ENCODE results near the gene RSAD2. TPM values are rescaled to one million over a fixed set of nuclear protein-coding genes. Genes with fewer than 3 reads are reported as not detected.

Gene RSAD2
- total RNA-seq, 1 donor from 2014 or later, result 4.6 TPM

DNA sequence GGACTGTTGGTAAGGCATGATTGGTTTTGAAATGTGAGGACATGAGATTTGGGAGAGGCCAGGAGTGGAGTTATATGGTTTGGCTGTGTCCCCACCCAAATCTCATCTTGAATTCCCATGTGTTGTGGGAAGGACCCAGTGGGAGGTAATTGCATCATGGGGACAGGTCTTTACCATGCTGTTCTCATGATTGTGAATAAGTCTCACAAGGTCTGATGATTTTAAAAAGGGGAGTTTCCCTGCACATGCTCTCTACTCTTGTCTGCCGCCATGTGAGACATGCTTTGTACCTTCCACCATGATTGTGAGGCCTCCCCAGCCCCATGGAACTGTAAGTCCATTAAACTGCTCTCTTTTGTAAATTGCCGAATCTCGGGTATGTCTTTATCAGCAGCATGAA, 17.3 kb upstream of the RSAD2 start:
- no peak for DNase-seq (ENCODE audit: low spot score)
- intact Hi-C loops (cut with DNase I), result no loop called here

- DNase-seq (ENCODE audit: low spot score), result no peak
- intact Hi-C loops (cut with DNase I), result no loop called here
Measured at GRCh38 chr2:6863792-6864191, 13.8 kb upstream of the RSAD2 start.

- intact Hi-C loops (cut with DNase I), result no loop called here
- DNase-seq (ENCODE audit: low spot score), result no peak
Measured at GRCh38 chr2:6864231-6864754, 13.3 kb upstream of the RSAD2 start.

- DNase-seq (ENCODE audit: low spot score), result no peak
- intact Hi-C loops (cut with DNase I), result no loop called here
Measured at GRCh38 chr2:6864923-6865345, 12.6 kb upstream of the RSAD2 start.

DNA sequence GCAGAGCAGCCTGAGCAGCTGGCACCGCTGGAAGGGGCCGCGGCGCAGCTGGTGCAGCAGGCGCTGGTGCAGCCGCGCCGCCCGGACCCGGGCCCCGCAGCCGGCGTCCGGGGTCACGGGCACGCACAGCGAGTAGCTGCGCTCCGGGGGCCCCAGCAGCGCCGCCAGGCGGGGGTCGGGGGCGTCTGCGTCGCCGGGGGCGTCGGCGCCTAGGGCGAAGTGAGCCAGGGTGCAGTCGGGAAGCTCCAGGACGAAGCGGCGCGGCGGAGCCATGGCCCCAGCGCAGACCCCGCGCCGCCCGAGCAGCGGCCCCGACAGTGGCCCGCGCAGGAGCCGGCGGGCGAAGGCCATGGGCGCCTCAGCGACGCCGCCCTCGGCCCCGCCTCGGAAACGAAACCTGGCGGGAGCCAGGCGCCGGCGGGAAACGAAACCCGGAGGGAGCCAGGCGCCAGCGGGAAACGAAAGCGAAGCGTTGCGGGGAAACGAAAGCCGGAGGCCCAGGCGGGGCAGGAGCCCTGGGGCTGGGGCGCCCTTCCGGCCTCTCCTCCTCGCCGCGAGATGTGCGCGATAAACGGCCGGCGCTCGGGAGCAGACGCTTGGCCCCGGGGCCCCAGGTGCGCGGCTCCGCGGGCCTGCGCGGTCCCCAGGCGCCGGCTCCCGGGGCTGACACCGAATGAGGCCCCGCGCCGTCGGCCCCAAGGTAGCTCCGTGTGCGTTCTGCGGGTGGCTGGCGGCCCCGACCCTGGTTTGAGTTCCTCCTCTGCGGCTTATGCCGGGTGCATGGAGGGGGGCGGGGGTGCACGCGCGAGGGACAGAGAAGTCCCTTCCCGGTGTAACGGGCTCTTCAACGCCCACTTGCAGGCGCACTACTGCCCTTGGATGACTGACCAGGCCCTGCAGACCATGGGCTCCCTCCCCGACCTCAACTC, 12.0 kb upstream of the RSAD2 start, which contains the start of gene CMPK2:
TSS of gene CMPK2 (minus strand) at position 562 of the 929 bp plus-strand sequence. CDS start at position 351, 211 bp downstream.
- intact Hi-C loops (cut with DNase I), result no loop called here
- peak; percentile 91 for DNase-seq (ENCODE audit: low spot score)

GRCh38 chr2:6866275-6866671, 11.3 kb upstream of the RSAD2 start:
- no peak for DNase-seq (ENCODE audit: low spot score)
- intact Hi-C loops (cut with DNase I), result no loop called here

DNA sequence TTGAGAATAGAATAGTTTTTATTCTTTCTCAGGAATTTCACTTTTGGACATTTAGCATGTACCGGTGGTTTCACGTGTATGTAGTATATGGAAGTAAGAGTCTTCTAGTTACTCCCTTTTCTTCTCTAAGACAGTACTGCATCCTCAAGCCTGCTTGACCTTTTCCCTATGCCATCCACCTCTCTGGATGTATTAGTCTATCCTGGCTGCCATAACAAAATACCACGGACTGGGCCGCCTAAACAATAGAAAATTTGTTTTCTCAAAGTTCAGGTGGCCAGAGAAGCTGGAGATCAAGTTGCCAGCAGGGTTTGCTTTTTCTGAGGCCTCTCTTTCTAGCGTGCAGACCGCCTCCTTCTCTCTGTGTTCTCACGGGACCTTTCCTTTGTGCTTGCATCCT, 10.6 kb upstream of the RSAD2 start:
- intact Hi-C loops (cut with DNase I), result no loop called here
- no peak for DNase-seq (ENCODE audit: low spot score)

DNA sequence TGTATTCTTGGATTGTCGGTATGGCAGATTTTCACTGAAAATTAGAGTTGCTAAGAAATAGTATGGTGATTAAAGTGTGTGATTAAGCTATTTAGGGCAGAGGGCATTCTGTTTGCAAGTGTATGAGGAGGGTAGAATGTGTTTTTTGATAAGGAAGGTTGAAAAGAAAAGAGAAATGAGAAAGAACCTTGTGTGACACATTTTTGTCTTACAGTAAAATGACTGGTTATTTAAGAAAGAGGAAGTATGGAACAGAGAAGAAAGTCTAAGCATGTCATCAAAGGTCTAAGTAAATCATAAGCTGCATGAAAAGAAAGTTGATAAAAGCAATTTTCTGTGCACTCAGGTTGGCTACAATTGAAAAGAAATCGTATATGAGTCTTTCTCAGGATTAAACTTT, 5.2 kb upstream of the RSAD2 start:
- no peak for DNase-seq (ENCODE audit: low spot score)
- intact Hi-C loops (cut with DNase I), result no loop called here

DNA sequence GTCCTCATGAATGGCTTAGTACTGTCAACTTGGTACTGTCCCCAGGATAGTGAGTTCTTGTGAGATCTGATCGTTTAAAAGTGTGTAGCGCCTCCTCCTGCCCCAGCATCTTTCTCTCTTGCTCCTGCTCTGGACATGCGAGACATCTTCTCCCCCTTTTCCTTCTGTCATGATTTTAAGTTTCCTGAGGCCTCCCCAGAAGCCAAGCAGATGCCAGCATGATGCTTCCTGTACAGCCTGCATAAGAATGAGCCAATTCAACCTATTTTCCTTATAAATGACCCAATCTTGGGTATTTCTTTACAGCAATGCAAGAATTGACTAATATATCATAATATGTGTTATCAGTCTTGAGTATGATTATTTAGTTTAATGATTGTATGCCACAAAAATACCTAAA, 3.5 kb upstream of the RSAD2 start:
- intact Hi-C loops (cut with DNase I), result no loop called here
- DNase-seq (ENCODE audit: low spot score), result no peak

DNA sequence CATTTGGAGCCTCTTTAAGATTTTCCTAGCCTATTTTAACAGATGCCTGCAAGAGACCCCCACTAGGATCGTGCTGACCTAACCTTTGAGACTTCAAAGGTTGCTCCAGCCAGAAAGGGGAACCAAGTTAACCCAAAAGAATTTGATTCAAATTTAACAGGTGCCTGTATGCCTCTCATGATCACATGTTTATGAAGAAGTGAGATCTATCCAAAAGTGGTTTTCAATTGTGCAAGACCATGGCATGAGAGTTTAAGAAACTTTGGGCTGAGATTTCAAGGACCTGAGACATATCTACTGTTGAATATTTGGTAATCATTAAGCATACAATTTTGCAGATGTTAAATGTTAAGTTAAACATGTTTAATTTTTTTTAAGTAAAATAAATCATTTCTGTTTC, 1.3 kb upstream of the RSAD2 start:
- intact Hi-C loops (cut with DNase I), result no loop called here
- DNase-seq (ENCODE audit: low spot score), result no peak

DNA sequence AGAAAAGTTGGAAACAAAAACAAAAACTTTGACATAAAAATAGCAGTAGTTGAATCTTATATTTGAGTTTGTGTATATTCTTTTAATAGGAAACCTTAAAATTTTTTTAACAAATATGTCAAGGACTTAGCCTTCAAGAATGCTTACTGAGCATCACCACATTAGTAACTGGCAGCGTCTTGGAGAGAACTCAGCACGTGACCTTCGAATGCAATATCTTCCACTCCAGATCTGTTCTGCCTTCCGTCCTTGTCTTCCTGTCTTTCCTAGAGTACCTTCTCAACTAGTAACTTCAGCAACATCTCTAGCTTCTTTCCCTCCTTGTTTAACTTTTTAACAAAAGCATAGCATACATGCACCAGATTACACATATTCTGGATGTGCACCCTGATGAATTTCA, 972 bp downstream of the RSAD2 start:
- intact Hi-C loops (cut with DNase I), result no loop called here
- DNase-seq (ENCODE audit: low spot score), result no peak

DNA sequence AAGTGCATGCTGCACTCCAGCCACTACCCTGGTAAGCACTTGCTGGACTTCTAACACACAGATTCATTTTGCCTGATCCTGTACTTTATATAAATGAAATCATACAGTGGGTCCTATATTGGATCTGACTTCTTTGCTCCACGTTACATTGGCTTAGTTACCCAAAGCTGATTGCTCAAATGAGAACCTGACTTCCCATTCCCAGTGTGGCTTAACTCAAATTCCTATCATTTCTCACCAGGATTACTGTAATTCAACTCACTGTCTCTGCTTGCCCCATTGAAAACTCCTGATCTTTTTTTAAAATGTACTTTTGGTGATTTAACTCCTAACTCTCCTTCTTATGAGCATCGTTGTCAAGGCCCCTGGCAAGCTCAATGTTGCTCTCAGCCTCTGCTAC, 1.4 kb downstream of the RSAD2 start:
- intact Hi-C loops (cut with DNase I), result no loop called here
- DNase-seq (ENCODE audit: low spot score), result no peak

- DNase-seq (ENCODE audit: low spot score), result no peak
Measured at GRCh38 chr2:6880200-6880733, 2.7 kb downstream of the RSAD2 start.

DNA sequence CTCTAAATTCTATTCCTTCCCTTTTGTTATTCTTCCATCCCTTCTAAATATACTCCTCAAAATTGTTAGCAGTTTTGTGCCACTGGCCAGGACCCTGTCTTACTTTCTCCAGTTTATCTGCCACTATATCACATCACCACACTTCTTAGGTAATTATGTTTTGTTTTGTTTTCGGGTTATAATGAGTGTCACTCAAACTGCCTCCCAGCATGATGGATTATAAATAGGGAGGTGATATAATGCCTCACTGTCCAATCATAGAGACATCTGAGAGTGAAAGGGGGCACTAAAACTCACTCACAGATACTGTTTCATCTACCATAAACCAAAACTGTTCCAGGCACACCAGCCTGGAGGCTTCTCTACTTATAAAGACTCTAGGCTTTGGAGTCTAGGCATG, 3.5 kb downstream of the RSAD2 start:
- intact Hi-C loops (cut with DNase I), result no loop called here
- no peak for DNase-seq (ENCODE audit: low spot score)

More at GRCh38 chr2:6880200-6880733, 2.7 kb downstream of the RSAD2 start:
- intact Hi-C loops (cut with DNase I), result no loop called here

GRCh38 chr2:6881516-6881915, 3.9 kb downstream of the RSAD2 start:
- intact Hi-C loops (cut with DNase I), result no loop called here
- no peak for DNase-seq (ENCODE audit: low spot score)

DNA sequence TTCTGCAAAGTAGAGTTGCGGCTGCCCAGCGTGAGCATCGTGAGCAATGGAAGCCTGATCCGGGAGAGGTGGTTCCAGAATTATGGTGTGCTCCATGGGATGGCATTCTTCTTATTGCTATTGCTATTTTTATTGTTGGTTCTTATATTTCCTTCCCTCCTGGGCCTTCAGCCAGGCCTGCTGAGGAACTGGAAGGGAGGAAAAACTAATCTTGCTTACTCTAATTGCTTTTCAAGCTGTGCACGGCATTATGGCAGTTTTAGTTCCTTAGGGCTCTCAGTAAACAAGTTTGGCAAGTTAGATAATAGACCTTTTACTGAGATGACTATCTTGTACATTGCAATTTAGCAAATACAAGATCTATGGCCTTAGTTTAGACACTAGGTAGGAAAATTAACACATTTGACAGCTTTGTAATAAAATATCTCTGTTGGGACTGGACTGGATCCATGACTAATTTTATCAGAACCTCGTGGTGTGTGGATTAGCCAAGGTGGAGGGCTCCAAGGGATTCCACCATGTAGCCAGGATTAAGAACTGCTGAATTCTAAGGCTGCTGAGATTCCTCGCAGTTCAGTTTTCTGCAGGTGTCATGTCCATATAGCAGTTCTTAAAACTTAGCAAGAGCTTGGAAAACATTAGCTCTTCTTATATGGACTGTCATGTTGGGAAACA, 6.0 kb downstream of the RSAD2 start:
- intact Hi-C loops (cut with DNase I), result no loop called here
- no peak for DNase-seq (ENCODE audit: low spot score)

DNA sequence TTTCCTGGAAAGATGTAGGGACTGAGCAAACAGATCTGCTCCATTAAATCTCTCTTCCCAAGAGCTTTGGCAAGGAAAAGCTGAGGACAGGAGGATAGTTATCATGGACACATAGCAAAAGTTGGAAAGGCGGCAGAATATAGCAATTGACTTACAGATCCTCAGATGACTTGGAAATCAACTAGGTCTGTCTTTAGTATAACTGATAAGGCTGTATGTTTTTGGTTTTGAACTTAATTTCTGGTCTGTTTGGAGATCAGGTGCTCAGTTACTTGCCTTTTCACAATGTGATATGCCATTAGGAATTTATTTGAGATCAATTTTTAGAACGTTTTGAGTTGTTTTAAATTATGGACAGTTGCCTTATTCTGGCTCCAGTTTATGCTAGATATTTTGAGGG, 8.0 kb downstream of the RSAD2 start:
- intact Hi-C loops (cut with DNase I), result no loop called here

GRCh38 chr2:6885968-6886367, 8.4 kb downstream of the RSAD2 start:
- no peak for DNase-seq (ENCODE audit: low spot score)
- intact Hi-C loops (cut with DNase I), result no loop called here

More for the DNA sequence above, 8.0 kb downstream of the RSAD2 start:
- DNase-seq (ENCODE audit: low spot score), result no peak

GRCh38 chr2:6887751-6888192, 10.2 kb downstream of the RSAD2 start:
- DNase-seq (ENCODE audit: low spot score), result no peak
- intact Hi-C loops (cut with DNase I), result no loop called here

- no peak for DNase-seq (ENCODE audit: low spot score)
- intact Hi-C loops (cut with DNase I), result no loop called here
Measured at GRCh38 chr2:6888724-6889123, 11.1 kb downstream of the RSAD2 start.

Measured in cardiac septum (tissue), 1 donor.